ENCODE results near the gene CAPZB.

CAPZB gene

GRCh38 chr1:19413999-19414398 lies 71.3 kb downstream of the CAPZB start:
- TF ChIP-seq GATA1 (IDR thresholded peaks at IDR 0.05; ENCODE audit: low read depth, low read length) (no peak), POLR2A (IDR thresholded peaks at IDR 0.05; ENCODE audit: low read length) (no peak)
- DNase-seq = no peak

- TF ChIP-seq POLR2A (IDR thresholded peaks at IDR 0.05; ENCODE audit: low read length) (no peak), GATA1 (IDR thresholded peaks at IDR 0.05; ENCODE audit: low read depth, low read length) (no peak)
Observed at GRCh38 chr1:19412654-19413053, 72.7 kb downstream of the CAPZB start.

GRCh38 chr1:19411612-19412011 lies 73.7 kb downstream of the CAPZB start:
- no peak for DNase-seq
- TF ChIP-seq POLR2A (IDR thresholded peaks at IDR 0.05; ENCODE audit: low read length) = no peak
- TF ChIP-seq GATA1 (IDR thresholded peaks at IDR 0.05; ENCODE audit: low read depth, low read length) = no peak

More at GRCh38 chr1:19412654-19413053, 72.7 kb downstream of the CAPZB start:
- no peak for DNase-seq

- no peak for DNase-seq
- TF ChIP-seq POLR2A (IDR thresholded peaks at IDR 0.05; ENCODE audit: low read length) = no peak
- no peak for TF ChIP-seq GATA1 (IDR thresholded peaks at IDR 0.05; ENCODE audit: low read depth, low read length)
Observed at GRCh38 chr1:19410393-19410792, 74.9 kb downstream of the CAPZB start.

GRCh38 chr1:19409477-19410341 lies 75.6 kb downstream of the CAPZB start:
- no peak for DNase-seq
- TF ChIP-seq POLR2A (IDR thresholded peaks at IDR 0.05; ENCODE audit: low read length) (no peak), GATA1 (IDR thresholded peaks at IDR 0.05; ENCODE audit: low read depth, low read length) (no peak)

- DNase-seq = no peak
Observed at GRCh38 chr1:19407494-19408096, 77.7 kb downstream of the CAPZB start.

GRCh38 chr1:19406680-19407079 lies 78.7 kb downstream of the CAPZB start:
- TF ChIP-seq GATA1 (IDR thresholded peaks at IDR 0.05; ENCODE audit: low read depth, low read length) = no peak
- no peak for TF ChIP-seq POLR2A (IDR thresholded peaks at IDR 0.05; ENCODE audit: low read length)
- no peak for DNase-seq

More at GRCh38 chr1:19407494-19408096, 77.7 kb downstream of the CAPZB start:
- TF ChIP-seq GATA1 (IDR thresholded peaks at IDR 0.05; ENCODE audit: low read depth, low read length) (no peak), POLR2A (IDR thresholded peaks at IDR 0.05; ENCODE audit: low read length) (no peak)

- DNase-seq = no peak
- TF ChIP-seq GATA1 (IDR thresholded peaks at IDR 0.05; ENCODE audit: low read depth, low read length) (no peak), POLR2A (IDR thresholded peaks at IDR 0.05; ENCODE audit: low read length) (no peak)
Observed at GRCh38 chr1:19405761-19406487, 79.4 kb downstream of the CAPZB start.

GRCh38 chr1:19405195-19405760 lies 80.1 kb downstream of the CAPZB start:
- no peak for TF ChIP-seq POLR2A (IDR thresholded peaks at IDR 0.05; ENCODE audit: low read length)
- no peak for TF ChIP-seq GATA1 (IDR thresholded peaks at IDR 0.05; ENCODE audit: low read depth, low read length)
- no peak for DNase-seq

GRCh38 chr1:19404748-19405147 lies 80.6 kb downstream of the CAPZB start:
- no peak for DNase-seq
- no peak for TF ChIP-seq GATA1 (IDR thresholded peaks at IDR 0.05; ENCODE audit: low read depth, low read length)
- TF ChIP-seq POLR2A (IDR thresholded peaks at IDR 0.05; ENCODE audit: low read length) = no peak

GRCh38 chr1:19403256-19403655 lies 82.1 kb downstream of the CAPZB start:
- no peak for DNase-seq
- TF ChIP-seq GATA1 (IDR thresholded peaks at IDR 0.05; ENCODE audit: low read depth, low read length) (no peak), POLR2A (IDR thresholded peaks at IDR 0.05; ENCODE audit: low read length) (no peak)

- no peak for DNase-seq
- no peak for TF ChIP-seq GATA1 (IDR thresholded peaks at IDR 0.05; ENCODE audit: low read depth, low read length)
- no peak for TF ChIP-seq POLR2A (IDR thresholded peaks at IDR 0.05; ENCODE audit: low read length)
Observed at GRCh38 chr1:19402031-19402813, 83.1 kb downstream of the CAPZB start.

- no peak for TF ChIP-seq GATA1 (IDR thresholded peaks at IDR 0.05; ENCODE audit: low read depth, low read length)
- no peak for TF ChIP-seq POLR2A (IDR thresholded peaks at IDR 0.05; ENCODE audit: low read length)
- no peak for DNase-seq
Observed at GRCh38 chr1:19401535-19401889, 83.8 kb downstream of the CAPZB start.

Data from erythroblast (primary cell).